ENCODE measurements around the gene TSPAN31.

The TSPAN31 gene

DNA sequence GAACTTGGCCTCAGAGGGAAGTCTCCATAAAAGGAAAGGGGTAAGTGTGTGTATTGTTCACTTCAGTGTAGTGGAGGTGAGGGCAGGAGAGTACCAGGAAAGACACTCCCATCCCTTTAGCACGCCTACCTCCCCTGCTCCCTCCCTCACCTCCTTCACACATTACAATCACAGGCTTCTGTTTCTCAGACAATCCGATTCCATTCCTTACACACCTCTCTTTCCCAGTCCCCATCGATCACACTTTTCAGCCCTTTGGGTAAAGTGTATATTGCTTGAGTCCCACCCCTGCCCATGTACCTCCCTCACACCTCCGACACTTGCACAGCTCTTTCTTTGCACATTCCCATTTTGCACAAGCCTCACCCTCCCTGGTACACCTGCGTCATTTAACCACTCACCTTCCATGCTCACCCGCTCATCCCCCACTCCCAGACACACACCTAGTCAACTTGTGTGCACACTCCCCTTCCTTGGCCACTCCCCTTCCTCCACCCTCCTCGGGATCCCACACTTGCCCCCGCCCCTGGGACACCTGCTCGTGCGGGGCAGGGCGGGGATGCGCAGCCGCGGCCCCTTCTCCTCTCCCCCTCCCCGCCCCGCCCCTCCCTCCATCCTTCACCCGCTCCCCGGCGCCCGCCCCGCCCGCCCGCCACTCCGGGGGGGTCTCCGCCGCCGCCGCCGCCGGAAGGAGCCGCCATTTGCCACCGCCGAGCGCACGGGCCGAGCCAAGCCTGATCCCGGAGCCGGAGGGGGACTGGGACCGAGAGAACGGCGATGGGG lies 9.8 kb downstream of the TSPAN31 start, which contains the start of gene MARCHF9:
TSS of gene MARCHF9 (plus strand) at position 693 of the 783 bp plus-strand sequence. CDS start 426 bp downstream, outside the sequence.
- no peak for DNase-seq

DNA sequence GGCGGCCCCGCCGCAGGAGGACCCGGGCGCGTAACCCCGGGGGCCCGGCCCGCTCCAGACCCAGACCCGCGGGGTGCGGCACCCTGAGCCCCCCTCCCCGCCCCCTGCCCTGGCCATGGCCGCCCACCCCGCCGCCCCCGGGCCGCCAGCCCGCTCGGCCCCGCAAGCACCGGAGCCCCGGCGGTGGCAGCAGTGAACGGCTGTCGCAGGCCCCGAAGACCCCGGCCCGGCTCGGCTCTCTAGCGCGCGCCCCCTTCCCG lies 10.3 kb downstream of the TSPAN31 start:
- DNase-seq: no peak

DNA sequence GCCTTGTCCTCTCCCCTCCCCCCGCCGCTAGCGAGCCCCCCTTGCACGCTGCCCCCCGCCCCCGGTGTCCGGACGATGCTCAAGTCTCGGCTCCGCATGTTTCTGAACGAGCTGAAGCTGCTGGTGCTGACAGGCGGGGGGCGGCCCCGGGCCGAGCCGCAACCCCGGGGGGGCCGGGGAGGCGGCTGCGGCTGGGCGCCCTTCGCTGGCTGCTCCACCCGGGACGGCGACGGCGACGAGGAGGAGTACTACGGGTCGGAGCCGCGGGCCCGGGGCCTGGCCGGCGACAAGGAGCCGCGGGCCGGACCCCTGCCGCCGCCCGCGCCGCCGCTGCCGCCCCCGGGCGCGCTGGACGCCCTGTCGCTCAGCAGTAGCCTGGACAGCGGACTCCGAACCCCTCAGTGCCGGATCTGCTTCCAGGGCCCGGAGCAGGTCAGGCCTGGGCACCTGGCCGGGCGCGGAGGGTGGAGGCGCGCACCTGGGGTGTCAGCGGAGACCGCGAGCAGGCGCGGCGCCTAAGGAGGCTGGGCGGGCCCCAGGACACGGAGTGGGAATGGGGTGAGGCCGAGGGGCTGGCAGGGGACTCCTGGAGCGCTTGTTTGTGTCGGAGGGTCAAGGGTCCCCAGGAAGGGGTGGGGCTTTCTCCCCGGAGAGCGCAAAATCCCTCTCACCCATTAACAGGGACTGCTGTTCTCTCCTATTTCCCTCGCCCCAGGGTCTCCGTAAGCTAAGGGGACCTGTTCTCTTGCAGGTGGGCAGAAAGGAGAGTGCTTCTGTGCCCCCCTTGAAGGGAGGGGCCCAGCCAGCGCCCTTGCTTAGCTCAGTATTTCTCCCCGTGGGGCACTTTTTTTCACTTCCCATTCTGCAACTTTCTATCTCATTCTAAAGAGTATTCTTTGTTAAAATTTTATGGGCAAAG lies 10.9 kb downstream of the TSPAN31 start:
- no peak for DNase-seq

DNA sequence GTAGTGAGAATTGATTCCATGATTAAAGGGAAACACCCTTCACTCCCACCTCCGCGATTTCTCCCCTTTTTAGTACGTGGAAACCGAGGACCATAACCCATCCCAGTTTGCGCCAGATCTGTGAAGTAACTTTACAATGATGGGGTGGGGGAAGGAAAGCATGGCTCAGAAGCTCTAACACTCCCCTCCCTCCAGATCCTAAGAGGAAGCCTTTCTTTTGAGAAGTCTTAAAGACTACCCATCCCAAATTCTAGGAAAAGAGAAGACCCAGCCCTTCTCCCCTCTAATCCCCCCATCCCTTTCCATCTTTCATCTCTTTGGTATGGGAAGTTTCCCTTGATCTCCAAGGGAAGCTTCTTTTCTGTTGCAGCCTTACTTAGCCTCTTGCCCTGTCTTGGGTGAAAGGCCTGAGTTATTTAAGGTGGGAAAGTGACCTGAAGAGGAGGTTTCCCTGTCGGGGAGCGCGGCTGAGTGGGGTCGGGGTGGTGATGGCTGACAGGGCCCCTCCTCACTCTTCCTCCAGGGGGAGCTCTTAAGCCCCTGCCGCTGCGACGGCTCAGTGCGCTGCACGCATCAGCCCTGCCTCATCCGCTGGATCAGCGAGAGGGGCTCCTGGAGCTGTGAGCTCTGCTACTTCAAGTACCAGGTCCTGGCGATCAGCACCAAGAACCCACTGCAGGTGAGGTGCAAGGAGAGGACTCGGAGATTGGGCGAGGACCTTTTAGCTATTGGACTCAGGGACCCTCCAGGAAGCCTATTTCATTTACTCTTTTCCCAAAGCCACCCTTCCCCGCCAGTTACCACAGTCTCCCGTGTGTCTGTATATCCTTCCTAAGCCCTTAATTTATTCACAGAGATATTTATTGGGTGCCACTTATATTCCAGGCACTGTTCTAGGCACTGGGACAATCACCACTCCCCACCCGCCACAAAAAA lies 11.8 kb downstream of the TSPAN31 start:
- DNase-seq: peak; percentile 44 to 74

DNA sequence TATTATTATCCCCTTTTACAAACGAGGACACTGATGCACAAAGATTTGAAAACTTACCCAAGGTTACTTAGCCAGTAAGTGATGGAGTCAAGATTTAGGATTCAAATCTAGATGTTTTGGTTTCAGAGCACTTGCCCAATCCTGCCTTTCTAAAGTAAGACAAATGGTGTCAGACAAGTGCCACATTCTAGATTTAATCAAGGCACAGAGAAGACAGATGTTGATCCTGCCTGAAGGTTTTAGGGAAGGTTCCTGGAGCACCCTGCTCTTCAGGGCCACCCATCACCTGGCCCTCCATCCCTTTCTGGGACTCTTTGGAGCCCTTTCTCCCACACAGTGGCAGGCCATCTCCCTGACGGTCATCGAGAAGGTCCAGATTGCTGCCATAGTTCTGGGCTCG lies 12.9 kb downstream of the TSPAN31 start:
- no peak for DNase-seq

DNA sequence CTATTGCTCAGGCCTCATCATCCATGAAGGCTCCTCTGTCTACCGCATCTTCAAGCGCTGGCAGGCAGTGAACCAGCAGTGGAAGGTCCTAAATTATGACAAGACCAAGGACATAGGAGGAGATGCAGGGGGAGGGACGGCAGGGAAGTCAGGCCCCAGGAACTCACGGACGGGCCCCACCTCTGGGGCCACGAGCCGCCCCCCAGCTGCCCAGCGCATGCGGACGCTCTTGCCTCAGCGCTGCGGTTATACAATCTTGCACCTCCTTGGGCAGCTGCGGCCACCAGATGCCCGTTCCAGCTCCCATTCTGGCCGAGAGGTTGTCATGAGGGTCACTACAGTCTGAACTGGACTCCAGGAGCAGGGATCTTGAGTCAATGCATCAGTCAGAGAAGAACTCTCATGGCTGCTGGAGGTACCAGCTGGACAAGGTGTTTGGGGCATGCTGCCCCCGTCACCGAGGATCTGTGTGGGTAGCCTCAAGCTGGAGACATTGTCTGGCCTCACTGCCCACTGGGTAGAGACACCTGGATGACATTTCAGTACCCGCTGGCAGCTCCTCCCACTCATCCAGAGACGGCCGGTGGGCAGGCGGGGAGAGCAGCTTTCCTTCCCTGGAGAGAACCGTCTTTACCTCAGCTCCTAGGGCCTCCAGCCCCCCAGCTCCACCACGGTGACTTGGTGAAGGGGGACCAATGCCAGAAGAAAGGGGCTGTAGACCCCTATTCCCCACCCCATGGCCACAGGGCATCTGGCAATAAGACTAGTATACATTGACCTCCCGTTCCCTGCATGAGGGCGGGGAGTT lies 13.9 kb downstream of the TSPAN31 start:
- no peak for DNase-seq

DNA sequence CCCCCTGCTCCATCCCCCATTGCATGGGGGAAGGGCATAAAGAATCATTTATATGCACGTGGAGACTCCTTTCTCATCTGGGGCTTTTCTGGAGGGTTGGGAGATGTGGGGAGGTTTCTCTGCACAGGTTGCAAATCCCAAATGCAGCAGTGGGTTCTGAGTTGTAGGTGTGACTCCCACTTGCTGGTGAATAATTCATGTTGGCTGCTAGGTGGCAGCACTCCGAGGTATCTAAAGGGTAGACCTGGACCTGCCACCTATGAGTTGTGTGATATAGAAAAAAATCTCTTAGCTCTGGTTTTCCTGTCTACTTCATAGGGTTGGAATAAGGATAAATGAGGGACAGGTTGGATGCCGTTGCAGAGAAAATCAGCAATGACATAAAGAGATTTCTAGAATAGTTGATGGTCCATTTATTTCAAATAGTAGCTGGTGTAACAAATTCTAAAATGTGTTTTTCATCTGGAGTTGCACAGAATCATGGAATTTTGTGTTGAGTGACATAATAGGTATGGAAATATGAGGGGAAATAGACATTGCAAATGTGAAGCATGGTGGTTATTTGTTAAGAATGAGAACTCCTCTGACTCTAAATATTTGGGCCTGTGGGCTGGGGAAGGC lies 14.6 kb downstream of the TSPAN31 start:
- no peak for DNase-seq

DNA sequence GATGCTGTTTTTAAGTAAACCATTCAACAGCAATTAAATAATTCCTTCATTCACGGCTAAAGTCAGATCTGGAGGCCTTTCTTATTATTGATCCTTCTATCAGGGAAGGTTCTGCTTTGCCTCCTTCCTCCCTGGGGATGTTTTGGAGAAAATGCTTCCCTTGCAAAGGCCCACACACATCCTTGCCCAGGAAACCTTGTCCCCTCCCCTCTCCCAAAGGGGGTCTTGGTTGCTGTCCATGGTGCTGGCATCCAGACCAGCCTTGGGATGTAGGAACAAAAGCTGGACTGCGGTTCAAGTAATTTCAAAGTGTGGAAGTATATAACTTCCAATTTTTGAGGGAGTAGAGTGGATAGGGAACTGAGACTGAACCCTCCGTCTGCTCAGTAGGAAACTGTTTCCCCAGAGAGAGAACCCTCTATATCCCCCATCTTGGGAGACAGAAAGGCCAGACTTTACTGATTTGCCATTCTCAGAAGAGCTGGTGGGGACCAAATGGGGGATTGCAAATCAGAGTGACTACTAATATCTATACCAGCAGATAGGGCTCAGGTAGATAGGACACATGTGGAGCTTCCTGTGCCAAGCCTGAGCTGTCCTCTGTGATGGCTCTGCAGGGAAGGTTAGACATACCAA lies 15.6 kb downstream of the TSPAN31 start:
- DNase-seq: no peak

DNA sequence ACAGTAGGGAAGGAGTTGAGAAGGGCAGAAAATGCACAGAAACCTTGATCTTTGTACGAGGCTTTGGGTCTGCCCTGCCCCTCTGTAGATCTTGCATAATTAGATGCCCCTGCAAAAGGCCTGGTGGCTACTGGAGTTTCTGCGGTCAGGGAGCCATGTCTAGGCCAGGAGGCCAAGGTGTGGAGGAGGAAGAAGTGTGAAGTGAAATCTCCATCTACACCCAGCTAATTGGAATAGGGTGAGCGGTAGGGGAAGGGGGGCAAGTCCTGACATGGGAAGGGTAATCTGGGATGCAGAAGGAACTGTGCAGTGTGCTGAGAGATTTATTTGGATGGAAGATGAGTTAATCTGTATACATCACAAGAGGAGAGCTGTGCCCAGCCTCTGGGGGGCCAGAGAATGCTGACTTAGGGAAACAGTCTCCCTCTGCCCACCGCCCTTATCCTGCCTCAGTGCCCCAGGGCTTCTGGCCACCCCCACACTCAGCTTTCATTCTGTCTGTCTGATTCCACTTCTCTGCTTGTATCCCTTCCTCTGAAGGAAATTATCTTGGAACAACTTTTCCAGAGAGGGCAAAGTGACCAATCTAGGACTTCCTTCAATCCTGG lies 16.7 kb downstream of the TSPAN31 start:
- DNase-seq: no peak

DNA sequence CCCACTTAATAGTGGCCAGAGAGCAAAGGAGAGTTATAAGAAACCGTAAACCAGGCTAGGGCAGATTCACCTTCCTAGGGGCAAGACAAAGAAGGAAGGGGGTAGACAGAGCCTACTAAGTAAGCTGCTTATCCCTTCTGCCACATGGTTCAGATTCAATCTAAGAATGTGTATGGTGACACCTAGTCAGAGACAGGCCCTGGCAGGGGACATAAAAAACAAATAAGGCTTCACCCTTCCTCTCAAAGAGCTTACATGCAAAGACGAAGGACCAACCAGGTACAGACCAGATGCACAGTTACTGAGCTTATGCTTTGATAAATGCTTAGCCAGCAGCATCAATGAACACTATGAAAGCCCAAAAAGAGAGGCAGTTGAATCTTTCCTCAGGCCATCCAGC lies 17.6 kb downstream of the TSPAN31 start:
- no peak for DNase-seq

DNA sequence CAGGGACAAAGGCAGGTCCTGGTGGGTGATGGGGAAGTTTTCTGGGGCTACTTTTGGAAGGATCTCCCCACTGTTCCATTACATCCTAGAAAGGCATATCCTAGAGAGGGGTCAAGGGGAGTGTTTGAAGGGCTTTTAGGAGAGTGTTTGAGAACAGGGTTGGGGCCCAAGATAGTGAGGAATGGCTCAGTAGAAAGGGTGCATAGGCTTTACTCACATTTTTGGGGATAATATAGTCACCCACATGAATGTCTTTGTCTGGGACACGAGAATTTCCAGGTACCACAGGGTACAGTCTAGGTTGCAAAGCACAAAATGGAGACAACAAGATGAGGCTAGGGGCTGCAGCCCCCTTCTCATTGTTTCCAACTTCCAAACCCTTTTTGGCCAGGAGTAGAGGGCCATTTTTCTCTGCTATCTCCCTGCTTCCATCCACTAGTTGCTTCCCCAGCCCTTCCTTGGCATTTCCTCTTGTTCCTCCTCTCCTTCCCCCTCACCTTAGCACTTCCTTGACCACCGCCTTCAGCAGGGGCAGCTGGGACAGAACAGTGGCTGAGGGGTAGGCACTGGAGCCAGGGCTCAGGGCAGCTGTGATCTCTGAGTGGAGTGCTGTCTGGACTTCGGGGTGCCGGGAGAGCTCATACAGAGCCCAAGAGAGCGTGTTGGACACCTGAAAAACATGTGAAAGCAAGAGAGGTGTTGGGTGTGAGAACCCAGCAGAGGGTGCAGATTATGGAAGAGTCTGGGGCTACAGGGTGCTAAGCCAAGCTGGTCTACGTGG lies 19.2 kb downstream of the TSPAN31 start:
- DNase-seq: no peak

DNA sequence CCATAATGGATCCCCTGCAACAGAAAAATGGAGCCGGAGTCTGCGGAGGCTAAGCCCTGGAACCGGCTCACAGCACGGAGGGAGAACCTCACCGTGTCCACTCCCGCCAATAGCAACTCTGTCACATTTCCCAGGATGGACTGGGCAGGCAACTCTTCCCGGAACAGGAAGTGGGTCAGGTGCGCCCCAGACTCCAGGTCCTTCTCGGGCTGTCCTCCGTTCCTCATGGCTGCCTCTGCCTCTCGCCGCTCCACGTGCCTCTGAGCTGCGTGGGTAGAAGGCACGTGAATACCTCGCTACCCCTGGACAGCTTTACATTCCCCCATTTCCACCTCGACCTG lies 19.8 kb downstream of the TSPAN31 start:
- no peak for DNase-seq

DNA sequence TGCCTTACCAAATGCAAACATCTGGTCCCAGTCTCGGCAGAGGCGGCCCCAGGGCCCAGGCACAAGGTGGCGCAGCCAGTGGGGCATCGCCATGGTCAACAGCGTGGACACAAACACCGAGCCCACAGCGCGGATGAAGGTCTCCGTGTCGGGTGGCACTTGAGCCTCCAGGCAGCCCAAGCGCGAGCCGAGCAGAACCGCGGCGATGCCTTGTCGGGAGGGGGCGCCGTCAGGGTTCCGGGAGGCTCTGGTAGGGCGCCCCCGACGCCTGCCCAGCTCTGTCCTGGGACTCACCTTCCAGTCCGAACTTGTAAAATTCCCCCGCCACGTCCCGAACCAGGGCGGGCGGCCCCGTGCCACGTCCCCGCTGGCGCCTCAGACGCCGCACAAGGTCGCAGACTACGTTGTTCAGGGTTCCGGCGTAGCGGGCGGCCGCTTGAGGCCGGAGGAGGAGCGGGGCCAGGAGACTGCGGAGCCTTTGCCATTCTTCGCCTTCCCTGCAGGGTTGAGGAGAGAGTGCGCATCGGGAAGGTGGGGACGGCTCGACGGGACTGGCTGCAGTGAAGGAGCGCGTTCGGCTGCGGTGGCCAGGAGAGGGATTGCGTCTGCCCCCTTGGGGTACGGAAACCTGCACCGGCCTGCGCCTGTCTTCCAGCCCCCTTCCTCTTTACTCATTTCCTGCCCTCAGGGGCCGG lies 20.3 kb downstream of the TSPAN31 start:
- peak; percentile 45 to 49 for DNase-seq

DNA sequence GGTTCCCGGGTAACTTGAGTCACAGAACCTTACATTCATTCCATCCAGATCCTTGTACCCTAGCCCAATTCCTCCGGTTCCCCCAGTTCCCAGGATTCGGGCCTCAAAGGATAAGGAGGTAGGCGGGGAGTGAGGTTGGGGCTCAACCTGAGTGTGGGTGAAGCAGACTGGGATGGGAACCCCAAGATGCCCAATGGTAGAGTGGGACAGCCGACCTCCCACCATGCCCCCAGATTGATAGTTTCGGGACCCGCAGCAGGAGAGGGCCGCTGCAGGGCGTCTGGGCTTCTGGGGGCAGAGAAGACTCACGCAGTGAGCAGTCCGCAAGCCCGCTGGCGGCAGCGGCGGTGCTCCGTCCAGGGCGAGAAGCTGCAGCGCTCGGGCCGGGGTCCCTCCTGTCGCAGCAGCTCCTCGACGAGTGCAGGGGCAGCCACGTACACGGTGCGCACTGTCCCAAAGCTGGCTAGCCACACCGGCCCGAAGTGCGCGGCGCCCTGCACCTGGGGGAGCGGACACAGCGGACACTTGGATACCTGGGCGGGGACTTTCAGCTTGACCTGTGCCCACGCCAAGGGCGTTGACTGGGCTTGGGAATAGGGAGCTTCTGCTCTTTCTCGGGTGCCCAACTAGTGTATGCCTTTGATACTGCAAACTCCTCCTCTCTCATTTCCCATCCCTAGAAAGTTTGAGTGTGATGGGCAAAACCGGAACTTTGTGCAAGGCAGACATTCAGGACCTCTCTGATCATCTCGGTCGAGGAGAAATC lies 21.0 kb downstream of the TSPAN31 start:
- peak; percentile 31 to 48 for DNase-seq

DNA sequence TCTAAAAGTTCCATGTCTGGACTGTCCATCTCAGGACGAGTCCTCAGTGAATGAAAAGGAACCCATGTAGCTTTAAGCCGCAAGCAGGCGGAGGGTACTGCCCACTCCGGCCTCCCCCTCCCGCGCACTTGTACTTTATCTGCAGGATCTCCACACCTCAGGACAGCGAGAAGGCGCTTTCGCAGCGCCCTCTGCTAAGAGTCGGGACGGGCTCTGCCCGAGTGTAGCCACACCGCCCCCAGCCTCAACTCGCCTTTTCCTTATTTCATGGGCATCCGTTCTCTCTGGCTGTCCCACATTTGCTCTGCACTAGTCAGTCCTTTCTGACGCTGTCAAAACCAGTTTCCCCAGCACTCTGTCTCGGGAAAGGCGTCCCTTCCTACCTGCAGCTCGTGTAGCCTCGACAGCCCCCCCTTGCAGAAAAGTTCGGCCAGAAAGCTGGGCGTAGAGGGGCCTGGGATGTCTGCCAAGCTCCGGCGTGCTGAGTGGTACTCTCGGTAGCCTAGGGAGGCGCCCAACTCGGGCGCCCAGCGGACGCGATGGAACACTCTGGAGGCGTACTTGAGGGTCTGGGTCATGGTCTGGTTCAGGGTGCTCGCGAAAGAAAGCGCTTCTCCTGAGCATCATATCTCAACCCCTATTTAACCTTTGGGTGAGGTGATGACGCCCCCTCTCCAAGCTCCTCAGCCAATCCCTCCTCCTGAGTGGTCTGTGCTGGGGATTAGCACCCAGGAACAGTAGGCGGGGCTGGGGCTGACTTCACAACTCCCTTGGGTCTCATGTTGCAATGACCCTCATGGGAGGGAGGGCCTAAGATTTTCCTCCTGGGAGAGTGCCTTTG lies 21.8 kb downstream of the TSPAN31 start, which contains the start of gene CYP27B1:
TSS of gene CYP27B1 (minus strand) at position 615 of the 841 bp plus-strand sequence. CDS start at position 578, 37 bp downstream.
- DNase-seq: peak in 1 of 2 donors; percentile 80

DNA sequence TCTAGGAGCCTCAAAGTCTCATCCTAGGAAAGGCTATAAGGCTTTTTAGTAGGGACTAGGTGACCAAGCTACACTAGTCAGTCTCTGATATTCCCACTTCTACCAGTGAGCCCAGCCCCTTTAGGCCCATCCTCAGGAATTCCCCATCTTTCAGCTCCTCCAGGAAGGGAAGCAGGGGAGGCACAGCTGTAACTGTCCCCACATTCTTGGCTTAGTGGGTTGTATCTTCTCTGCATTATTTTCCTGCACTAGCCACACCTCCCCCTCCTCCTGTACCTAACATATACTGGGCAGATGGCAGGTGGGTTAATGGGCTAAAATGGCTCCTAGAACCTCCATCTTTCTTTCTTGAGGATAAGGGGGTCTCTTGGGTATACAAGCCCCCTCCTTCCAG lies 22.5 kb downstream of the TSPAN31 start:
- peak in 1 of 2 donors; percentile 49 for DNase-seq

DNA sequence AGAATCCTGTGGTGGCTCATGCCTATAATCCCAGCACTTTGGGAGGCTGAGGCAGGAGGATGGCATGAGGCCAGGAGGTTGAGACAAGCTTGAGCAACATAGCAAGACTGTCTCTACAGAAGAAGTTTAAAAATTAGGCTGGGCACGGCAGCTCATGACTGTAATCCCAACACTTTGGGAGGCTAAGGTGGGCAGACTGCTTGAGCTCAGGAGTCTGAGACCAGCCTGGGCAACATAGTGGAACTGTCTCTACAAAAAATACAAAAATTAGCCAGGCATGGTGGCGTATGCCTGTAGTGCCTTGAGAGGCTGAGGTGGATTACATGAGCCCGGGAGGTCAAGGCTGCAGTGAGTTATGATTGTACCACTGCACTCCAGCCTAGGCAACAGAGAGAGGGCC lies 23.0 kb downstream of the TSPAN31 start:
- DNase-seq: no peak
